Nephron (organoid): ENCODE measurements around the gene ZBTB4.

ENCODE experiments used
- H3K27ac Mint-ChIP-seq, 3 experiments: 2 replicates each; pipeline ENCODE4 v1.8.0; 2020; ENCODE audit warnings: mixed read lengths in 3 of 3, mild to moderate bottlenecking in 2 of 3, moderate library complexity in 1 of 3
- H3K27me3 Mint-ChIP-seq: 2 replicates; pipeline ENCODE4 v1.8.0; 2021; ENCODE audit warnings: low read depth, mild to moderate bottlenecking, moderate library complexity, mixed read lengths
- H3K36me3 Mint-ChIP-seq: 2 replicates; pipeline ENCODE4 v1.8.0; 2020; ENCODE audit warnings: low read depth, mixed read lengths
- H3K4me1 Mint-ChIP-seq: 2 replicates; pipeline ENCODE4 v1.8.0; 2020; ENCODE audit warnings: mixed read lengths
- H3K4me3 Mint-ChIP-seq, 3 experiments: 2 replicates each; pipeline ENCODE4 v1.8.0; 2020; ENCODE audit warnings: mild to moderate bottlenecking in 3 of 3, mixed read lengths in 3 of 3, moderate library complexity in 2 of 3
- H3K9me3 Mint-ChIP-seq: 2 replicates; pipeline ENCODE4 v1.8.0; 2020; ENCODE audit warnings: mixed read lengths
- TF ChIP-seq, protein P1 (sequence below), 3 experiments: fragments of 200-600 bp; sonication (generic); IDR thresholded peaks; one replicate each; pipeline ENCODE4 v1.5.0; 2021; ENCODE audit warnings: antibody characterized with exemption in 3 of 3; ENCODE audit not compliant: unreplicated experiment in 3 of 3

Gene ZBTB4

DNA sequence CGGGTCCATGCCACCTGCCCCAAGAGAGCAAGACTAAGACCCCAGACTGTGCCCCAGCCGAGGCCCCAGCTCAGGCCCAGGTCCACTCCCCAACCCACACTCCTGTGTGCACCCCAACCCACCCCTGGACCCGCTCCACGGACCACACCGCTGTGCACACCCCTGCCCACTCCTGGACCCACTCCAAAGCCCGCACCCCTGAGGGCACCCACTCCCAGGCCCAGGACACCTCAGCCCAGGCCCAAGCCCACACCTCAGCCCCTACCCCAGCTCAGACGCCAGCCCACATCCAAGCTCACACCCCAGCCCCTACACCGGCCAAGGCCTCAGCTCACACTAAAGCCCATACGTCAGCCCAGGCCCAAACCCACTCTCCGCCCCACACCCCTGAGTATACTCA is 49.7 kb downstream of the ZBTB4 start:
- Mint-ChIP-seq H3K4me3 (no peak overlapping the region), H3K9me3 (no peaks in the 10 kb centered on the region), H3K27ac (no peak overlapping the region), H3K36me3 (no peaks in the 10 kb centered on the region), H3K4me1 (no peaks in the 10 kb centered on the region), H3K27me3 (peaks cover 5% of the 10 kb centered on the region)
- TF ChIP-seq, protein P1, sequence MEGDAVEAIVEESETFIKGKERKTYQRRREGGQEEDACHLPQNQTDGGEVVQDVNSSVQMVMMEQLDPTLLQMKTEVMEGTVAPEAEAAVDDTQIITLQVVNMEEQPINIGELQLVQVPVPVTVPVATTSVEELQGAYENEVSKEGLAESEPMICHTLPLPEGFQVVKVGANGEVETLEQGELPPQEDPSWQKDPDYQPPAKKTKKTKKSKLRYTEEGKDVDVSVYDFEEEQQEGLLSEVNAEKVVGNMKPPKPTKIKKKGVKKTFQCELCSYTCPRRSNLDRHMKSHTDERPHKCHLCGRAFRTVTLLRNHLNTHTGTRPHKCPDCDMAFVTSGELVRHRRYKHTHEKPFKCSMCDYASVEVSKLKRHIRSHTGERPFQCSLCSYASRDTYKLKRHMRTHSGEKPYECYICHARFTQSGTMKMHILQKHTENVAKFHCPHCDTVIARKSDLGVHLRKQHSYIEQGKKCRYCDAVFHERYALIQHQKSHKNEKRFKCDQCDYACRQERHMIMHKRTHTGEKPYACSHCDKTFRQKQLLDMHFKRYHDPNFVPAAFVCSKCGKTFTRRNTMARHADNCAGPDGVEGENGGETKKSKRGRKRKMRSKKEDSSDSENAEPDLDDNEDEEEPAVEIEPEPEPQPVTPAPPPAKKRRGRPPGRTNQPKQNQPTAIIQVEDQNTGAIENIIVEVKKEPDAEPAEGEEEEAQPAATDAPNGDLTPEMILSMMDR (IDR thresholded peaks at IDR 0.05; ENCODE audit: unreplicated experiment in 3 of 3), result no peak

DNA sequence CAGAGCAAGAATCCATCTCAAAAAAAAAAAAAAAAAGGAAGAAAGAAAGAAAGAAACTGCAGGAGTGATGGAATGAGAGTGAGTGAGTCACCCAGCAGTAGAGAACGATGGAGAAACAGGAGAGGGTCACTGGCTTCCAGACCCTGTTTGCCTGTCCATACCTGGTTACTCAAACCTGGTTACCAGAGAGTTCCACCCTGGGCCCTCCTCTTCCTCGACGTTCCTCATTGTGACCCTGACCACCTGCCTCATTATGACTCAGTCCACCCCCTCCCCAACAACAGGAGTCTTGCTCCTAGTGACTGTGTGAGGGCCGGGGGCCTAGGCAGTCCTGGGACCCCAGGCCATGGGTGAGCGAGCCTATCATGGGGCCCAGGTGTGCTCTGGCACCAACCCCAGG is 50.9 kb downstream of the ZBTB4 start, which contains the start of gene SPEM3:
Gene SPEM3, plus strand, starts transcription at position 301 of the 400 bp plus-strand sequence. Its CDS starts 46 bp downstream, at position 347.
- no peak within 1 kb of the TSS for H3K27ac Mint-ChIP-seq
- H3K36me3 Mint-ChIP-seq, result no peaks in the 10 kb centered on the region

DNA sequence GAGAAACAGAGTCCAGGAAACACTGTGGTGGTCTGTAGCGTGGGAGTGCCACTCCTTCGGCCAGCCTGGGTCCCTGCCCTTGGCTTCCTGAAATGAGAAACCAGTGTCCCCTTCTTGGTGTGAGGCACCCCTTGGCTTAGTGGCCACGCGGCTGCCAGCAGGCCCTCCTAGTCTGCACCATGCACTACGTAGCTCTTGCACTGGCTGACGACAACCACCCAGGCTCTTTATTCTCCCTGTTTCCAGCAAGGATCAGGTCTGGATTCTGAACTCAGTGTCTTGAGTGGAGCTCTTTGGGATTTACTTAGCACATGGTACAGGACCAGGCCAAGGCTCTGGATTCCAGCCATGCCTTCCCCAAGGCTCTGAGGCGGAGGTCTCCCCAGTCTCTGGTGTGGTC is 51.9 kb downstream of the ZBTB4 start:
- TF ChIP-seq, protein P1 (IDR thresholded peaks at IDR 0.05; ENCODE audit: unreplicated experiment in 3 of 3), result no peak
- no peak overlapping the region for H3K4me3 Mint-ChIP-seq
- peaks cover 9% of the 10 kb centered on the region for H3K27me3 Mint-ChIP-seq
- no peak overlapping the region for H3K27ac Mint-ChIP-seq
- H3K36me3 Mint-ChIP-seq, result no peaks in the 10 kb centered on the region
- H3K9me3 Mint-ChIP-seq, result no peaks in the 10 kb centered on the region
- peaks cover 6% of the 10 kb centered on the region for H3K4me1 Mint-ChIP-seq

More for the DNA sequence above, 50.9 kb downstream of the ZBTB4 start, which contains the start of gene SPEM3:
- H3K4me1 Mint-ChIP-seq, result peaks cover 4% of the 10 kb centered on the region
- H3K9me3 Mint-ChIP-seq, result no peaks in the 10 kb centered on the region
- peaks cover 9% of the 10 kb centered on the region for H3K27me3 Mint-ChIP-seq
- no peak within 1 kb of the TSS for H3K4me3 Mint-ChIP-seq
- TF ChIP-seq, protein P1 (IDR thresholded peaks at IDR 0.05; ENCODE audit: unreplicated experiment in 3 of 3), result no peak

DNA sequence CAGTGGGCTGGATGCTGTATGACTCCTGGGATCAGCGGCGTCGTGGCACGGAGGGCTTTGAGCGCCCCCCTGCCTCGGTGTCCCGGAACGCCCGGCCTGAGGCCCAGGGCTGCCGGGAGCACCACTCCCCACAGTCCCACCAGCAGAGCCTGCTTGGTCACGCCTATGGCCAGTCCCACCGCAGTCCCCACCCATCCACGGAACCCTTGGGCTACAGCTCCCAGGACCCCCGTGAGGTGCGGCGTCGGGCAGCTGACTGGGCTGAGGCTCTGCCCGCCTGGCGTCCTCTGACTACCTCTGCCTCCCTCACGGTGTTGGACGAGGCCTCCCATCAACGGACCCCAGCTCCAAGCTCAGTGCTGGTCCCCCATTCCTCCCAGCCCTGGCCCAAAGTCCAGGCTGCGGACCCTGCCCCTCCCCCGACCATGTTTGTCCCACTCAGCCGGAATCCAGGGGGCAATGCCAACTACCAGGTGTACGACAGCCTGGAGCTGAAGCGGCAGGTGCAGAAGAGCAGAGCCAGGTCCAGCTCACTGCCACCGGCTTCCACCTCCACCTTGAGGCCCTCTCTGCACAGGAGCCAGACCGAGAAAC is 52.4 kb downstream of the ZBTB4 start:
- Mint-ChIP-seq H3K4me1 (peaks cover 6% of the 10 kb centered on the region), H3K9me3 (no peaks in the 10 kb centered on the region), H3K4me3 (no peak overlapping the region), H3K27ac (no peak overlapping the region), H3K36me3 (no peaks in the 10 kb centered on the region), H3K27me3 (peaks cover 9% of the 10 kb centered on the region)
- TF ChIP-seq, protein P1 (IDR thresholded peaks at IDR 0.05; ENCODE audit: unreplicated experiment in 3 of 3), result no peak

DNA sequence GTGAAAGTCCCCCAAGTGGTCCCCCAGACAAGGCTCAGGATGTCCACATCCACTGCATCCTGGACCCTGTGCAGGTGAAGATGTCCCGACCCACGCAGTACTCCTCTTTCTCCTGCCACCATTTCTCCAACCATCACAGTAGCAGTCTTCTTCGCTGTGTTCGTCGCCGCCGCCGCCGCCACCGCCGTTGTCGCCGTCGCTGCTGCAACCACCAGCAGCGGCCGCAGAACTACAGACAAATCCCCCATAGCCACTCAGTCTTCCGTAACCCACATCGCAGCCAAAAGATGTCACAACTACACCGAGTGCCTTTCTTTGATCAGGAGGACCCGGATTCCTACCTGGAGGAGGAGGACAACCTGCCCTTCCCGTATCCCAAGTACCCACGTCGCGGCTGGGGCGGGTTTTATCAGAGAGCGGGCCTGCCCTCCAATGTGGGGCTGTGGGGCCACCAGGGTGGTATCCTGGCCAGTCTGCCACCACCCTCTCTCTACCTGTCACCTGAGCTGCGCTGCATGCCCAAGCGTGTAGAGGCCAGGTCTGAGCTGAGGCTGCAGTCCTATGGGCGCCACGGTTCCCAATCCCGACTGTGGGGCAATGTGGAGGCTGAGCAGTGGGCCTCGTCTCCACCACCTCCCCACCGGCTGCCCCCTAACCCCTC is 53.1 kb downstream of the ZBTB4 start:
- Mint-ChIP-seq H3K4me3 (no peak overlapping the region), H3K36me3 (no peaks in the 10 kb centered on the region), H3K4me1 (peaks cover 6% of the 10 kb centered on the region), H3K27ac (no peak overlapping the region), H3K9me3 (no peaks in the 10 kb centered on the region), H3K27me3 (peaks cover 9% of the 10 kb centered on the region)
- TF ChIP-seq, protein P1 (IDR thresholded peaks at IDR 0.05; ENCODE audit: unreplicated experiment in 3 of 3), result no peak

DNA sequence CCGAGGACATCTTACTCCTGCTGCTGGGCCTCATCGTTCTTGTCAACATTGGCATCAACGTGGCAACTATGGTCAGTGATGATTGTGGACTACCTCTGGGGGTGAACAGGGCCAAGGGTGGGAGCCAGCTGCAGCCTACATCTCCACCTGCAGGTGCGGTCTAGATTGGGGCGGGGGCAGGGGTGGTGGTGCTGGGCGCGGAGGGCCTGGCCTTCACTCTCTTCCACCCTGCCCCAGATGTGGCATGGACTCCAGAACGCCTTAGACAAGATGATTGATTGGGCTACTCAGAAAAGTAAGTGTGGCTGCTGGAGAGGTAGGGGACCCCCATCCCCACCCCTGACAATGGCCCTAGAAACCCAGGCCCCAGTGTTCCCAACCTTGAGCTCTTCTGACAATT is 53.7 kb downstream of the ZBTB4 start:
- H3K4me3 Mint-ChIP-seq, result no peak overlapping the region
- no peak overlapping the region for H3K27ac Mint-ChIP-seq
- H3K4me1 Mint-ChIP-seq, result peaks cover 6% of the 10 kb centered on the region
- peaks cover 8% of the 10 kb centered on the region for H3K27me3 Mint-ChIP-seq
- TF ChIP-seq, protein P1 (IDR thresholded peaks at IDR 0.05; ENCODE audit: unreplicated experiment in 3 of 3), result no peak
- H3K36me3 Mint-ChIP-seq, result no peaks in the 10 kb centered on the region
- no peaks in the 10 kb centered on the region for H3K9me3 Mint-ChIP-seq
